Embryonic facial prominence (tissue), 1 donor: ENCODE measurements around the gene TMPRSS4.

Experiments used
- DNase-seq: peaks from one replicate; pipeline ENCODE4 v3.0.0-alpha.2; 2016; ENCODE audit errors: extremely low spot score

The TMPRSS4 gene

DNA sequence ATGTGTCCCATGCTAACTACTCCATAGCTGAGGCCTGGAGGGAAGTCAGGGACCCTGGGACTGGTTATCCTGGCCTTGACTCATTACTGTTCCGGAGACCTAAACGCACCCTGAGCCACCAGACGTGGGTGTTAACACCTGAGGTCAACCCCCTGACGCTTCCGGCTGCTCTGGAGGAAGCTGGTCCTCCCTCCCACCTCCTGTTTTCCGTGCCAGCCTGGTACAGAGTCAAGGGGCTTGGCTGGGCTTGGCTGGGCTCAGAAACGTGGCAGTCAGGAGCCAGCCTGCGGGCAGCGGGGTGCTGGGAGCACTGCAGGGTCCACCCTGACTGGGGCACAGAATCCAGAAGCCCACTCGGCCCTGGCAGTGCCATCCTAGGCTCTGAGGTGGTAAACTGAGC, 2.6 kb downstream of the TMPRSS4 start:
- no peak for DNase-seq

- no peak for DNase-seq
Observed at GRCh38 chr11:118080296-118080695, 3.4 kb downstream of the TMPRSS4 start.

- no peak for DNase-seq
Observed at GRCh38 chr11:118081241-118081958, 4.5 kb downstream of the TMPRSS4 start.

GRCh38 chr11:118082880-118083552, 6.1 kb downstream of the TMPRSS4 start:
- no peak for DNase-seq

DNA sequence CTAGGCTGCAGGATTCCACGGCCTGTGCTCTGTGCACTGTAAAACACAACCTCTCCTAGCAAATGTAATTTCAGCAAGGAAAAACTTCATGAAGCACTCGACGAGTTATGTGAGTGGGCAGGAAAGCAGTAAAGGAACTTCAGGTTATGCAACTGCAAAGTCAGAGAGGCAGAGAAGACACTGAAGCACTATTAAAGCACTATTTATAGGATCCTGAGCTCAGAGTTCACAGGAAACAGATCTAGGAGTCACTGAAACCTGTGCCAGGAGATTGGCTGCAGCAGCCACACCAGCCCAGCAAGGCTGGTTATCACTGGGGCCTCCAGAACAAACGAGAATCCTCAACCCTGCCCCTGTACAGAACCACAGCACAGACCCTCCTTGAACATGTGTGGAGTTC, 7.4 kb downstream of the TMPRSS4 start:
- no peak for DNase-seq

- no peak for DNase-seq
Observed at GRCh38 chr11:118084656-118085055, 7.8 kb downstream of the TMPRSS4 start.

DNA sequence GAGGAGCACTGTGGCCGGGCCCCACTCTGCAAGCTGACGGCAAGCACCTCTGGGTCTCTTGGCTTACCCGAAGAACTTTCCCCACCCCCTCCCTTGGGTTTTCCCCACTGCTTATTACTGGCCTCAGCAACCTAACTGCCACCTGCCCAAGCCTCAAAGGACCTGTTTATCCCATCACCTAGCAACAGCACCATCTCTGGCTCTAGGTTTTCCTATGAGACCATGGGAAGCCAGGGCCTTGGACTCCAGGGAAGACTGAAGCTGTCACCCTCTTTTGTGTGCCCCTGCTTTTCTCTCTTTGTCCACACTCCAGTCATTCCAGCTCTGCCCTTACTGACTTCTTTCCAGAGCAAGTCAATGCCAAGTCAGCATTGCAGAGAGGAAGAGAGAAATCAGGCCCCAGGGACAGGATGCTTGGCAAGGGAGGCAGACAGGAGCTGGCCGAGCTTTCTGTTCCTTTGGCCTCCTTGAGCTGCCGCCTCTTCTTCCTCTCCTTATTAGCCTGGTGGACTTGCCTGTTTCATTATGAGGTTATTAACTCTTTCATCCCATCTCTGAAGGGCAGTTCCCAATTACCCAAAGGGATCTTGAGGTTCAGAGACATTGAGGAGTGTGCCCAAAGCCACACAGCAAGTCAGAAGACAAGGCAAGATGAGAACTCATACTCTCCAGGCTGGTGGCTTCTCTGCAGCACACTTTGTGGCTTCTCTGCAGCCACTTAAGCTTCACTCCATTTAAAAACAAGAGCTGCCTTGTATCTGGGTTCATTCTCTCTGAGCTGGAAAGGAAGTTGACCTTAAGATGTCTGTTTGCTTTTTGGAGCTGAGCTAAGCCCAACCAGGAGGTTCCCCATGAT, 10.3 kb downstream of the TMPRSS4 start, which contains the start of gene SMIM35:
SMIM35 (minus strand) TSS at position 51 of the 856 bp plus-strand sequence. CDS start 206 bp downstream, outside the sequence.
- DNase-seq = no peak

GRCh38 chr11:118087931-118088330, 11.1 kb downstream of the TMPRSS4 start:
- no peak for DNase-seq

GRCh38 chr11:118088531-118088930, 11.7 kb downstream of the TMPRSS4 start:
- DNase-seq = no peak

- DNase-seq = no peak
Observed at GRCh38 chr11:118090545-118091162, 13.8 kb downstream of the TMPRSS4 start.

DNA sequence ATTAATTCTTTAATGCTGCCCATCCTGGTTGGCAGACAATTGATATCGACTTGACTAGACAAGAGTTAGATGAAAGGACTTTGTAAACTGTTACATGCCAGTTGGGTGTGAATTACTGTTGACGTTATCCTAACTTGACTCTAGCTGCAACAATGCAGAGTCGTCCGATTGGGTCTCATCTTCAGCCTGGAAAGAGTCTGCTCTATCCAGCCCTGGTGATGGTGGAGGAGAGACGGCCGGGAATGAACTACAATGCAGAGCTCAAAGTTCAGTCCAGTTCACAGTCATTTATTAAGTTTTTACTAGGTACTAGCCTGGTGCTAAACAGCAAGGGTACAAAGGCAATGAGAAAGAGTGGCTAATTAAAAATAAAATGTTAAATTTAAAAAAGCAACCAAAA, 14.8 kb downstream of the TMPRSS4 start:
- no peak for DNase-seq

GRCh38 chr11:118092907-118093571, 16.2 kb downstream of the TMPRSS4 start:
- no peak for DNase-seq

DNA sequence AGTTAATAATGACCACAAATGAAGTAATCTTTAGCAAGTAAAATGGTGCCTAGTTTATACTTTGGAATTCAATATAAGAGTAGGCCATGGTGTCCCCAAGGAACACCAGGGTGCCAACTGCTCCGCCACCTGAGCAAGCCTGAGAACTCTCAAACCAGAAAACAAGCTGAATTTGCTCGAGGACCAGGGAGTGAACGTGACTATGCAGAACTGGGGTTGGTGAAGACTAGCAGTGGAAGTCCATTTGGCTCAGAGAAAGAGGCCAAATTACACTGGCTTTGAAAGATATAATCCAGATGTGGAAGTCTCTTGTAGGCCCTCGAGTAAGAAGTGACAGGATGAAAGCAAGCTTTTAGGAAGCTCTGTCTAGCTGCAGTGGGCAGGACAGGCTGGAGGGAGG, 18.6 kb downstream of the TMPRSS4 start:
- DNase-seq = no peak

DNA sequence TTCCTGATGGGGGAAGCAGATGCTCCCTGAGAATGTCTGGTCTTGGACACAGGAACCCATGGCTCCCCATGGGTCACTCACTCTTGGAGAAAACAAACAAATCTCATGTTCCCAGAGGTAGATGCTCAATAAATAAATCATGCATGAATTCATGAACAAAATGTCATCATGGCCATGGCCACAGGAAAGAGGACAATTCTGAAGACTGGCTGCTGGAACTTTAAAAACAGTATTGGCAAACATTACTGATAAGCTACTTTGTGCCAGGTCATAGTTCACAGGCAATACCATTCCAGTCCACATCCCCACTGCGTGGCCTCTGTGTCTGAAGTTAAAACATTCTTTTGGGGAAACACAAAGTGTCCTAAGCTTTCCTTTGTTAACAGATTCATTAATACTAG, 19.1 kb downstream of the TMPRSS4 start:
- DNase-seq = no peak

DNA sequence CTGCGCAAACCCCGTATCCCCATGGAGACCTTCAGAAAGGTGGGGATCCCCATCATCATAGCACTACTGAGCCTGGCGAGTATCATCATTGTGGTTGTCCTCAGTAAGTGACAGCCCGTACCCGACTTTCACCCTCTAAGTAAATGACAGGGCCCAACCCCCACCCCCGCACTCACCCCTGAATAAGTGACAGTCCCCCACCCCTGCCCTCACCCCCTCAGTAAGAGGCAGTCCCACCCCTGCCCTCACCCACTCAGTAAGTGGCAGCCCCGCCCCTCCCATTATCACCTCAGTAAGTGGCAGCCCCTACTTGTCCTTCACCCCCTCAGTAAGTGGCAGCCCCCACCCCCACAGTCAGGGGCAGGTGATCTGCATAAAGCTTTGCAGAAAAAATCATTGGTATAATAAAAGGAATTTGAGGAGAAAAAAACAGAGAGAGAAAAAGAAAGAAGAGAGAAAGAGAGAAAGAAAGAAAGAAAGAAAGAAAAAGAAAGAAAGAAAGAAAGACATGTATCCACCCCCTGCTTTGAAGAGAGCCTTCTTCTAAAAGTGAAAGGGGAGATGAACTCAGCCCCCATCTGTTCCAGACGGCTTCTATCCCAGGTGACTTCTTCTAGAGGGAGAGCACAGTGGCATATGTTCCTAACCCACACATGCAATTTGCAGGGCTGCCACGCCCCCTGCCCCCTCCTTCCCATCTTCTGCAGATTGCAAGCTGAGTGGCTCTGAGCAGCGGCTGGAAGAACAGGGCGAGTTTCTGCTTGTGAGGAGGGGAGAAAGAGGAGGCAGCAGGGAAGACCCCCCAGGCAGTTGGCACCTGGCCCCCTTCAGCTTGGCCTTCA, 22.3 kb downstream of the TMPRSS4 start:
- DNase-seq = no peak

GRCh38 chr11:118099838-118100556, 23.1 kb downstream of the TMPRSS4 start:
- DNase-seq = no peak

- DNase-seq = no peak
Observed at GRCh38 chr11:118100691-118101232, 23.9 kb downstream of the TMPRSS4 start.

DNA sequence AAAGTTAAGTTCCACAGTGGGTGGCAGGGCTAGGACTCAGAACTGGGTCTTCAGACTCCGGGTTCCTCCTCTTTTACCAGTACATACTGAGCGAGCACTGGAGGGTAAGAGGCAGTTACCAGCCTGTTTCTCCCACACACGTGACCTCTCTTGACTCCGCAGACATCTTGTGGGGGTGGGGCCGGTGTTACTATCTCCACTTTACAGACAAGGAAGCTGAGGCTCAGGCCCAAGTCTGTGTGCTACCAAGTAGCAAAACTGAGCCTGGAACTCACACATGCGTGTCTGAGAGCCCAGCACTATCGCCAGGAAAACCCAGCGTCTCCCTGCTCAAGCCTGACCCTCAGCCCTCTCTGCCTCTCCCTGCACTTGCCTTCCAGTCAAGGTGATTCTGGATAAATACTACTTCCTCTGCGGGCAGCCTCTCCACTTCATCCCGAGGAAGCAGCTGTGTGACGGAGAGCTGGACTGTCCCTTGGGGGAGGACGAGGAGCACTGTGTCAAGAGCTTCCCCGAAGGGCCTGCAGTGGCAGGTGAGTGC, 25.9 kb downstream of the TMPRSS4 start:
- DNase-seq = no peak

DNA sequence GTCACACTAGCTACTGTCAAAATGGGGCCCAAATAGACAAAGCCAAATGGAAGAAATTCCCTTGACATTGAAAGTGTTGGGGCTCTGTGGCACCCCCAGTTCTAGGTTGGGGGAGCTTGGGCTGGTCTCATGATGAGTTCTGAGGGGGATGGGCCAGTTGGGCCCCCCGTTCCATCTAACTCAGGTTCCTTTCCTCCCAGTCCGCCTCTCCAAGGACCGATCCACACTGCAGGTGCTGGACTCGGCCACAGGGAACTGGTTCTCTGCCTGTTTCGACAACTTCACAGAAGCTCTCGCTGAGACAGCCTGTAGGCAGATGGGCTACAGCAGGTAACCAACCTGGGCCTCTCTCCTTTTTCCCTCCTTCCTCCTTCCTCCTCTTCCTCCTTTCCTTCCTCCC, 27.6 kb downstream of the TMPRSS4 start:
- DNase-seq = no peak
